Coronary artery (tissue), 2 donors: Measurements from ENCODE around the gene OCIAD2.

Source experiments
- DNase-seq: peaks from one replicate; pipeline ENCODE4 v3.0.0-alpha.2; 2017; ENCODE audit warnings: low spot score
- H3K27ac ChIP-seq, 2 donors: fragments of 200-600 bp; sonication (generic); one replicate each; pipeline ENCODE4 v1.5.1; 2016 to 2019
- H3K4me3 ChIP-seq: fragments of 200-600 bp; sonication (generic); 2 replicates; pipeline ENCODE4 v1.5.1; 2016; ENCODE audit warnings: mild to moderate bottlenecking, moderate library complexity
- TF ChIP-seq, protein P1 (sequence below): fragments of 200-600 bp; sonication (generic); IDR thresholded peaks from one replicate; pipeline ENCODE4 v1.5.1; 2019; ENCODE audit warnings: antibody characterized with exemption

Gene OCIAD2, protein sequence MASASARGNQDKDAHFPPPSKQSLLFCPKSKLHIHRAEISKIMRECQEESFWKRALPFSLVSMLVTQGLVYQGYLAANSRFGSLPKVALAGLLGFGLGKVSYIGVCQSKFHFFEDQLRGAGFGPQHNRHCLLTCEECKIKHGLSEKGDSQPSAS

DNA sequence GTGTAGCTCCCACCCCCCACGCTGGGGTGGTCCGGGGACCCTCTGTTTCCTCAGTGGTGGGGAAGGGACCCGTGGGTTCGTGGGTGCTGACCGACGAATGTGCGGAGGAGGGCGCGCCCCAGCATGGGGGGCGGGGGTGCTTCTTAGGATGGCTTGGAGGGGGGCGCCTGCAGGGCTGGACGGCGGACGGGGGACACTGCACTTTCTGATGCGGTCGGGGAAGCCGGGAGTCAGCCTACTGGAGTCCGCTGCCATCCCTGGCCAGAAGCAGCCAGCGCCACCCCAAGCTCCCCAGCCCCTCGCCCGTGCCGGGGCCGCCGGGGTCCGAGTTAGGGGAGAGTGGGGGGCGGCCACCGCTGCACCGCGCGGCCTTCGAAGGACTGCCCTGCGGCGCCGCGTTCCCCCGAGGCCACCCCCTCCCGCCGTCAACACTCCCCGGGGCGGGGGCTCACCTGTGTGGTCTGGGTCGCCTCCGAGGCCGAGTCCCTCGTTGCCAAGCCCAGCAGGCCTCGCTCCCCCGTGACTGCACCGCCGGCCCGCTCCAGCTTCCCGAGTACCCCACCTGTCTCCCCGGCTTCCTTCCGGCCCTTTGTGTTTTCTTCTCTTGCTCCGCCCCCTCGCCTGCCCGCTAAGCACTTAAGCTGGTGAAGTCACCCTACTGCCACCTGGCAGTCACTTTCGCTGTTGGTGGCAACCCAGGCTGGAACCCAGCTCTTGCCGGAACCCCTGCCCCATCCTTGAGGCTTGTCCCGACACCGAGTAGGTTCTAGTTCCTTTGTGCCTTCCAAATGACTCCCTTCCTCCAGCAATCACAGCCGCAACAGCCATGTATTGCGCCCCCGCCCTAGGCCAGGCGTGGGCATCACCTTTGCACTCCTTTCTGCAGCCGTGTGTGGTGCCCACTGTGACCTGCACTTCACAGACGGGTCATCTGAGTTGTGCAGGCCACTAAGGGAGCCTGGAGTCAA, at the start of gene OCIAD2:
TSS of gene OCIAD2 (minus strand) at position 569 of the 968 bp plus-strand sequence. CDS start 2,225 bp downstream, outside the sequence.
- TF ChIP-seq, protein P1, sequence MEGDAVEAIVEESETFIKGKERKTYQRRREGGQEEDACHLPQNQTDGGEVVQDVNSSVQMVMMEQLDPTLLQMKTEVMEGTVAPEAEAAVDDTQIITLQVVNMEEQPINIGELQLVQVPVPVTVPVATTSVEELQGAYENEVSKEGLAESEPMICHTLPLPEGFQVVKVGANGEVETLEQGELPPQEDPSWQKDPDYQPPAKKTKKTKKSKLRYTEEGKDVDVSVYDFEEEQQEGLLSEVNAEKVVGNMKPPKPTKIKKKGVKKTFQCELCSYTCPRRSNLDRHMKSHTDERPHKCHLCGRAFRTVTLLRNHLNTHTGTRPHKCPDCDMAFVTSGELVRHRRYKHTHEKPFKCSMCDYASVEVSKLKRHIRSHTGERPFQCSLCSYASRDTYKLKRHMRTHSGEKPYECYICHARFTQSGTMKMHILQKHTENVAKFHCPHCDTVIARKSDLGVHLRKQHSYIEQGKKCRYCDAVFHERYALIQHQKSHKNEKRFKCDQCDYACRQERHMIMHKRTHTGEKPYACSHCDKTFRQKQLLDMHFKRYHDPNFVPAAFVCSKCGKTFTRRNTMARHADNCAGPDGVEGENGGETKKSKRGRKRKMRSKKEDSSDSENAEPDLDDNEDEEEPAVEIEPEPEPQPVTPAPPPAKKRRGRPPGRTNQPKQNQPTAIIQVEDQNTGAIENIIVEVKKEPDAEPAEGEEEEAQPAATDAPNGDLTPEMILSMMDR = no peak
- DNase-seq = no peak
- peak within 1 kb of the TSS; percentile 90 for H3K4me3 ChIP-seq
- peak within 1 kb of the TSS in 1 of 2 donors; percentile 47 for H3K27ac ChIP-seq

DNA sequence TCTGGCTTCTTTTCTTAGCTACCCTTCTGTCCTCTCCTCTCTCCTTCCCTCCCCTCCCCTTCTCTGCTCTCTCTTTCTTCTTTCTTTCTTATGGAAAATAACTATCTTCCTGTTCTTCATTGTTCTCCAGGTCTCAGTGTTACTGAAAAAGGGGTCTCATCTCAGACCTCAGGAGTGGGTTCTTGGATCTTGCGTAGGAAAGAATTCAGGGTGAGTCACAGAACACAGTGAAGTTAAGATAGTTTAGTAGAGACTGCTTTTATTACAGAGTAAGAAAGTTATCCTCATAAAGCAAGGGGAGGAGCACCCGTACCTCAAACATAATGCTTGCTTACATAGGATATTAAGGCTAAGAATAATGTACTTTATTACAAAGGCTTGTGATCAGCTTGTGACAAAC, 47.7 kb upstream of the OCIAD2 start:
- Histone ChIP-seq H3K4me3 (no peak overlapping the region), H3K27ac (no peak overlapping the region)
- TF ChIP-seq, protein P1 = no peak
- no peak for DNase-seq

DNA sequence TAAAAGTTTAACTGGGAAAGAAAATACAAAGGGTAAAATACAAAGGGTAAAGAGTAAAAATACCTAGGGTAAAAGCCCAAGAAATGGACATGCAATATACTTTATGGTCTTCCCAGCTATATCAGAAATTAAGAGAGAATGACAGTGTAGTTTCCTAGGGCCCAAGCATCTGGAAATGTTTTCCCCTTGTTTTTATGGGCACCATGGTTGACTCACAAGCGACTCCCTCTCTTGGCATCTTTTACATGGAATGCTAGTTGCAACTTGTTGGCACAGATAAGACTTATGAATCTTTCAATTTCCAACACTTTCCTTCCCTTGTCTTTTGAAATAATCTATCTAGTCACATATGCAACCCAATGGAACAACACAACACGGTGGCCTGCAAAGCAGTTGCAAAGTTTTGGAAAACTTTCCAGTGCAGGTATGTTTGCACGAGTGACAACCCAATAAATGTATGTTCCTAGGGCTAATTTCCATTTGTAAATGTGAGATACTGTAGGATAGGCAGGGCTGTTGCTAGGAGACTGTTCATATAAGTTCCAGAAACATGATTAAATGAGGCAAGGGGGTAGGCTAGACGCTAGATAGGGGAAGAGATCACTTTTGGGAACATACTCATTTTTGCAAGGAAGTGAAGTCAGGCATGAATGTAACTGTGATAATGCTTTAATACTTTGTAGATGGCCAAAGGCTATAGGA, 43.1 kb upstream of the OCIAD2 start:
- Histone ChIP-seq H3K4me3 (no peak overlapping the region), H3K27ac (no peak overlapping the region)
- DNase-seq = no peak
- TF ChIP-seq, protein P1 = no peak

DNA sequence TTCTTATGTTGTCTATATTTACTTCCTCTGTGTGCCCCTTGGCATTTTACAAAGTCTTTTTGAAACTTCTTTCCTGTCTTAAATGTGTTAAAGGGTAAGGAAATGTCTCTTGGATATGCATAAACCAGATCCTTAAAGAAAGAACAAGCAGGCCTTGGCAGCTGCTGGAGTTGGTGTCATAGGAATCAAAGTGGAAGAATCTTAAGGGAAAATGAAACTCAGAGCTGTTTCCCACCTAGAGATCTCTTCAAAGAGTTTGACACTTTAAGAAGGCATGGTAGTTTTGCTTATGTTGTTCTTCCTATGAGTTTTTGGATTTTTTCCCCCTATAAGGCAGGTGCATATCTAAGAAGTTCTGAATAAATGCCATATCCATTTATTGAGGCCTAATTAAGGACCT, 42.5 kb upstream of the OCIAD2 start:
- no peak for DNase-seq
- Histone ChIP-seq H3K4me3 (no peak overlapping the region), H3K27ac (no peak overlapping the region)
- TF ChIP-seq, protein P1 = no peak

DNA sequence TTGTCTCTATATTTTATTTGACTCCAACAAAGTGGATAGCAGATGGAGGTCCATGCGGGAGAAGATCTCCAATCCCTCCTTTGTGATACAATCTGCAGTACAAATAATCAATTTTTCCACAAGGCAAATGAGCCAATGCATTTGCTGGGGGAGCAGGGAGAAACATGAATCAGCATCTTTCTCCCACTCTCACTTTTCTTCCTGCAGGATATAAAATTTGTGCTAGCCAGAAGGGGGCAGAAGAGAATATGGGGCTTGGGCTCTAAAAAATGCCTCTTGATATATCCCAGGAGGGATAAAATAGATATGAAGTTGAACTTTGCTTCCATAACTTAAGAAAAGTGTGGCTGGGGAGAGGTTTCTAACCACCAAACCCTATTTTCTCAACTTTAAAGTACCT, 41.2 kb upstream of the OCIAD2 start:
- DNase-seq = no peak
- Histone ChIP-seq H3K4me3 (no peak overlapping the region), H3K27ac (no peak overlapping the region)
- TF ChIP-seq, protein P1 = no peak

DNA sequence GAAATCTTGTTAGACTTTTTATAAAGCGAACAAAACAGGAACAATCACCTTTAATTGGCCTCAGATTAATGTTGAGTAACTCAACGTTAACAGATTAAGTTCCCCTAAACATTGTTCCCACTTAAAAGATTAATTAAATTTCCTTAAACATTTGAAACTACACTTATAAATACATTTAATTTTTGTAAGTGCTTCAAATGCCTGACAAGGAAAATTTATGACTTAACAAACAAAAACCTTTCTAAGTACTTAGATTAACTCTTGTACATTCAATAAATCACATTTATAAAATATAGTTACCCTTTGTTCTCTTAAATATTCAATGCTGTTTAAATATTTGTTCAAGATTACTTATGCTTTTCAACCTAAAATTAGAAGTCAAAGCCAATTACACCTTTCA, 39.4 kb upstream of the OCIAD2 start:
- DNase-seq = no peak
- Histone ChIP-seq H3K27ac (no peak overlapping the region), H3K4me3 (no peak overlapping the region)
- TF ChIP-seq, protein P1 = no peak
